Small intestine (tissue), 7 donors: ENCODE results near the gene HECTD4. TPM values are rescaled to one million over a fixed set of nuclear protein-coding genes. Genes with fewer than 3 reads are reported as not detected.
"Not testable (repeated sequence)": the region's sequence is repeated elsewhere in the genome, so short reads cannot be mapped to it uniquely, and the experiment has no call there.

Experiments used
- DNase-seq, 2 donors: peaks; one replicate each; pipeline versions ENCODE4 v3.0.0 to v3.0.0-alpha.2; 2013
- FAIRE-seq: peaks from 2 replicates; lab custom pipeline; 2012; peaks lifted over from hg19 to GRCh38; lab: Jason Lieb, UNC
- H3K27ac ChIP-seq, 3 donors: one replicate each; pipeline ENCODE4 v1.5.1; 2013; ENCODE audit warnings: low read length in 2 of 3, mild to moderate bottlenecking in 2 of 3, control low read depth in 1 of 3, inconsistent platforms in 1 of 3, low read depth in 1 of 3, moderate library complexity in 1 of 3
- H3K27me3 ChIP-seq, 3 donors: one replicate each; pipeline ENCODE4 v1.6.1; 2013; ENCODE audit warnings: low read length in 3 of 3, inconsistent platforms in 1 of 3; ENCODE audit not compliant: control insufficient read depth in 3 of 3, insufficient read depth in 3 of 3
- H3K36me3 ChIP-seq, 3 donors: one replicate each; pipeline ENCODE4 v1.6.1; 2013; ENCODE audit warnings: low read length in 3 of 3, inconsistent platforms in 1 of 3, low read depth in 1 of 3, mild to moderate bottlenecking in 1 of 3, moderate library complexity in 1 of 3; ENCODE audit not compliant: control insufficient read depth in 3 of 3, insufficient read depth in 2 of 3
- H3K4me1 ChIP-seq, 3 donors: one replicate each; pipeline ENCODE4 v1.6.1; 2013; ENCODE audit warnings: low read length in 2 of 3, inconsistent platforms in 1 of 3, low read depth in 1 of 3, mild to moderate bottlenecking in 1 of 3, moderate library complexity in 1 of 3; ENCODE audit not compliant: control insufficient read depth in 3 of 3, insufficient read depth in 2 of 3
- H3K4me3 ChIP-seq, 3 donors: one replicate each; pipeline ENCODE4 v1.5.1; 2013; ENCODE audit warnings: low read length in 3 of 3, control low read depth in 1 of 3, inconsistent platforms in 1 of 3, low read depth in 1 of 3, mild to moderate bottlenecking in 1 of 3, moderate library complexity in 1 of 3
- H3K9me3 ChIP-seq, 2 donors: one replicate each; pipeline ENCODE4 v1.6.1; 2013; ENCODE audit warnings: low read depth in 1 of 2, low read length in 1 of 2; ENCODE audit not compliant: control insufficient read depth in 2 of 2, insufficient read depth in 1 of 2
- WGBS, 3 donors: extraction: QIAGEN DNeasy Blood & Tissue Kit; methylation state at CpG; one replicate each; pipeline ENCODE4 v1.1.7; 2013; 5-methylcytosine and 5-hydroxymethylcytosine counted together
- polyA plus RNA-seq, 4 donors: library from polyadenylated mRNA; stranded (reverse) in 3 of 4; unstranded in 1 of 4; fragments of 200-250 nt in 3 of 4; fragments of 120-200 nt in 1 of 4; gene quantifications; one replicate each; pipeline versions ENCODE4 v1.2.1 to v1.2.3, GENCODE V29; 2013
- donor health status: healthy with polysubstance abuse.
- donor health status: control.
- donor health status: control.
- donor health status: Bipolar disorder and iron deficiency.
- donor health status: healthy.

HECTD4 gene
- polyA plus RNA-seq, 4 donors = 6.1 to 33.4 (median 11.4) TPM

DNA sequence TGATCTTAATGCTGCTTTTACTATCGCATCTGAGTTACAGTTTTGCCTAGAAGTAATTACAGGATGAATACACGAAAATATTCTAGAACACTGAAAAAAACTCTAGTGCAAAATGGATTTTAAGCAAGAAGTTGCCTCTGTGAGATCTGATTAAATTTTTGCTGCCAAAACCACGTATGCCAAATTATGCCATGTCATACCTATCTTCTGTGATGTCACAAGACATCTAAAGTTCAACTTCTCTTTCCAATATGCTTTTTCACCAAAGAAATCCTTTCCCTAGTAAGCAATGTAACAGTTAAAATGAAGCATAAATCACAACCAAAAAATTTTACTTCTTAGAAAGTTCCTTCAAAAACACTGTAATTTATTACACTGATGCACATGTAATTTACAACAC is 39.6 kb downstream of the HECTD4 start:
- H3K36me3 ChIP-seq = no peaks in the 10 kb centered on the region
- H3K4me3 ChIP-seq = no peak overlapping the region
- DNase-seq (no peak), FAIRE-seq (no peak)
- no peaks in the 10 kb centered on the region for H3K4me1 ChIP-seq
- H3K27ac ChIP-seq = no peak overlapping the region
- no peaks in the 10 kb centered on the region for H3K27me3 ChIP-seq
- 81 to 87% (median 82%) methylated on average over 3 of the region's 3 CpGs for WGBS, 3 donors
- H3K9me3 ChIP-seq = peaks cover 0 to 4% of the 10 kb centered on the region in 2 donors

DNA sequence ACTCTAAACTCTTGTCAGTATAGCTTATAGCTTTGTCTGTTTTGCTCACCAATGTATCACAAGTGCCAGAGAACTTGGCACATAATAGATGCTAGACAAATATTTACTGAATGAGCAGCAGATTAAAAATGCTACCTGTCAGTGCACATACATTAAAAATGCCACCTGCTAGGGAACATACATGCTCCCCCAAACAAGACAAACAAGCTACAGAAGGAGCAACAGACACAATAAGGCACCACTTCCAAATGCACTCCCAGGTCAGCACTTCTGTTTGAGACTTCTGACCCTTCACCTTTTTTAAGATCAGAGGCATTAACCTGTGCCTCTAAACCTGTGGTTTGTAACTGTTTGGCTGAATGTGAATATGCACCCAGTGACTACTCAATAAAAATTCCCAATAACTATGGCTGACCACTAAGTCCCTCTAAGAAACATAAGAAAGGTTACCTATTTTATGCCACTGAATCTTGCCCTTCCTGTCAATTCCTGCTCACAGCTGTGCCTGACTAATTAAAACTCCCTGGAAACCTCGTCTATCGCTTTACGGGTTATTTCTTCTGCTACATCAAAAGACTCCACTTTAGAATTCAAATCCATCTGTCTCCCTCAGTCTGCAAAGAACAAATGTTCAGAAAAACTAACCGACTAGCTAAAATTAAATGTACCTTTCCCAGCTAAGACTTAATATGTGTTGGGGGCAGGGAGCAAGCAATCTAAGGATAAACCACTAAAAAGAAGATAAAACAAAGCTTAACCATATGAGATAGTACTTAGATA is 41.0 kb downstream of the HECTD4 start:
- DNase-seq (no peak), FAIRE-seq (no peak)
- Histone ChIP-seq H3K36me3 (no peaks in the 10 kb centered on the region), H3K27me3 (no peaks in the 10 kb centered on the region), H3K9me3 (peaks cover 0 to 4% of the 10 kb centered on the region in 2 donors), H3K27ac (no peak overlapping the region), H3K4me1 (no peaks in the 10 kb centered on the region), H3K4me3 (no peak overlapping the region)
- WGBS, 3 donors = 56 to 75% (median 70%) methylated on average over 4 of the region's 4 CpGs

GRCh38 chr12:112340230-112340629 is 42.0 kb downstream of the HECTD4 start:
- DNase-seq = no peak
- H3K4me1 ChIP-seq = no peaks in the 10 kb centered on the region
- H3K27me3 ChIP-seq = no peaks in the 10 kb centered on the region
- 71 to 84% (median 81%) methylated on average over 3 of the region's 3 CpGs for WGBS, 3 donors
- peaks cover 0 to 4% of the 10 kb centered on the region in 2 donors for H3K9me3 ChIP-seq
- no peaks in the 10 kb centered on the region for H3K36me3 ChIP-seq
- no peak for FAIRE-seq
- no peak overlapping the region for H3K4me3 ChIP-seq
- no peak overlapping the region for H3K27ac ChIP-seq

DNA sequence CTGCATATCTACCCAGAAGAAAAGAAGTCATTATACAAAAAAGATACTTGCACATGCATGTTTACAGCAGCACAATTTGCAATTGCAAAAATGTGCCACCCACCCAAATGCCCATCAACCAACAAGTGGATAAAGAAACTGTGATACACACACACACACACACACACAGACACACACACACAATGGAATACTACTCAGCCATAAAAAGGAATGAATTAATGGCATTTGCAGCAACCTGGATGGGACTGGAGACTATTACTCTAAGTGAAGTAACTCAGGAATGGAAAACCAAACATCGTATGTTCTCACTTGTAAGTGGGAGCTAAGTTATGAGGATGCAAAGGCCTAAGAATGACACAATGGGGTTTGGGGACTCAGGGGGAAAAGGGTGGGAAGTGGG is 47.2 kb downstream of the HECTD4 start:
- not testable (repeated sequence) for H3K9me3 ChIP-seq, H3K27ac ChIP-seq, H3K27me3 ChIP-seq, DNase-seq, H3K4me1 ChIP-seq, H3K4me3 ChIP-seq, H3K36me3 ChIP-seq, FAIRE-seq
- 89 to 100% (median 91%) methylated on average over 1 of the region's 1 CpG for WGBS, 3 donors

DNA sequence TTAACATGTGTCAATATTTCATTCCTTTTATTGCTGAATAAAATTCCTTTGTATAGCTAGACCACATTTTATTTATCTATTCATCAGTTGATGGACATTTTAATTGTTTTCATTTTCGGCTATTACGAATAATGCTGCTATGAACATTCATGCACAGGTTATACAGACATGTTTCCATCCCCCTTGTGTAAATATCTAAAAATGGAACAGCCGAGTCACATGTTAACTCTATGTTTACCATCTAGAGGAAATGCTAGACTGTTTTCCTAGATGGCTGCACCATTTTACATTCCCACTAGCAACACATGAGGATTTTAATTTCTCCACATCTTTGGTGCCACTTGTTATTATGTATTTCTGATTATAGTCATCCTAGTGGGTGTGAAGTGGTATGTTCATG is 49.2 kb downstream of the HECTD4 start:
- H3K9me3 ChIP-seq = peaks cover 0 to 2% of the 10 kb centered on the region in 2 donors
- DNase-seq = no peak
- 69 to 84% (median 81%) methylated on average over 3 of the region's 3 CpGs for WGBS, 3 donors
- no peak overlapping the region for H3K27ac ChIP-seq
- no peaks in the 10 kb centered on the region for H3K36me3 ChIP-seq
- no peaks in the 10 kb centered on the region for H3K27me3 ChIP-seq
- no peak for FAIRE-seq
- H3K4me3 ChIP-seq = no peak overlapping the region
- no peaks in the 10 kb centered on the region for H3K4me1 ChIP-seq

GRCh38 chr12:112331886-112332285 is 50.3 kb downstream of the HECTD4 start:
- no peak overlapping the region for H3K27ac ChIP-seq
- H3K4me1 ChIP-seq = no peaks in the 10 kb centered on the region
- no peak for FAIRE-seq
- H3K27me3 ChIP-seq = no peaks in the 10 kb centered on the region
- no peaks in the 10 kb centered on the region for H3K9me3 ChIP-seq
- H3K4me3 ChIP-seq = no peak overlapping the region
- no peaks in the 10 kb centered on the region for H3K36me3 ChIP-seq
- no peak for DNase-seq
- WGBS, 3 donors = 87 to 97% (median 95%) methylated on average over 4 of the region's 4 CpGs

DNA sequence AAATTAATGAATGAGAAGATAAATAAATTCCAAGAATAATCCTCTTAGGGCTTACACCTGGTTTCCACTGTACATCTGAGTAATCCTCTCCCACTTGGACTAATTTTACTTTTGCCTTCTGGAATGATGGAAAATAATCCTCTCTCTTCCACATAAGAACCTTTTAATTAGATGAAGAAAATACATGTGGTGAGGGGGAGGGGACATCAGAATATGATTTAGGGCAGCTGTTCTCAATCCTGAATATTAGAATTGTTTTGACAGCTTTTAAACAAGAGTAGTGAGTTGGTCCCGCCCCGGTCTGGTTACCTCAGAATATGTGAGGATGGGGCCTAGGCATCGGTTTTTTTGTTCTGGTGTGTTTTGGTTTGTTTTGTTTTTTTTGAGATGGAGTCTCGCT is 51.5 kb downstream of the HECTD4 start:
- no peak for DNase-seq
- no peaks in the 10 kb centered on the region for H3K36me3 ChIP-seq
- FAIRE-seq = no peak
- H3K4me3 ChIP-seq = no peak overlapping the region
- no peak overlapping the region for H3K27ac ChIP-seq
- no peaks in the 10 kb centered on the region for H3K9me3 ChIP-seq
- no peaks in the 10 kb centered on the region for H3K27me3 ChIP-seq
- 71 to 92% (median 91%) methylated on average over 4 of the region's 4 CpGs for WGBS, 3 donors
- H3K4me1 ChIP-seq = no peaks in the 10 kb centered on the region

DNA sequence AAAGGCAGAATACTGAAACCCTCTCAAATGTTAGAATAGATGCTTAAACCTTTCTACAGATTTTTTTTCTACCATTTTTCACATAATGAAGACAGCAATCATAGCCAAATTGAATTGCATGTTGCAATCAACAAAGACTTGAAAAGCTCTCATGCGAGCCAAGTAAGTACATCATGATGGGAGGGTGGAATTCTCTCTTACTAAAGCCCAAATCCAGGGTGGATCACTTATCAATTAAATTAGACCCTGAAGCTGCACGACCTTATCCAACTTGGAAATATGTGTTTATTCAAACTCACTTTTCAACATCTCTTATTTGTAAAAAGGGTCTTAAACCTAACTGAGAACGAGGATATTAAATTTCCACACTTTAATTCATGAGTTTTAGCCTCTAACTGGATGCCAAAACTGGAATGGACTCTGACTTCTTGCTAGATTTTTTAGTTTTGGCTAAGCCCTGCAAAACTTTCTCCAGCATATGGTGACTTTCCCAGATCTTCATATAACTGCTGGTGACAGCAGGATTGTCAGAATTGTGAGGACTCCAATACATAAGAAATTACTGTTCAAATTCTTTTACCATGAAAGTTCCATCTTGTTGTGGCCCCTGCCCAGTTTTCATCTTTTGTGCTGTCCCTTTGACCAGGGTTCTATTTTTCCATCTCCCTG is 53.6 kb downstream of the HECTD4 start:
- H3K4me3 ChIP-seq = no peak overlapping the region
- no peaks in the 10 kb centered on the region for H3K9me3 ChIP-seq
- WGBS, 3 donors = 67 to 83% (median 74%) methylated on average over 3 of the region's 3 CpGs
- H3K27me3 ChIP-seq = no peaks in the 10 kb centered on the region
- FAIRE-seq (no peak), DNase-seq (no peak)
- H3K4me1 ChIP-seq = no peaks in the 10 kb centered on the region
- no peaks in the 10 kb centered on the region for H3K36me3 ChIP-seq
- no peak overlapping the region for H3K27ac ChIP-seq
